Measurements from ENCODE around the gene LOC128125822.

The LOC128125822 gene

DNA sequence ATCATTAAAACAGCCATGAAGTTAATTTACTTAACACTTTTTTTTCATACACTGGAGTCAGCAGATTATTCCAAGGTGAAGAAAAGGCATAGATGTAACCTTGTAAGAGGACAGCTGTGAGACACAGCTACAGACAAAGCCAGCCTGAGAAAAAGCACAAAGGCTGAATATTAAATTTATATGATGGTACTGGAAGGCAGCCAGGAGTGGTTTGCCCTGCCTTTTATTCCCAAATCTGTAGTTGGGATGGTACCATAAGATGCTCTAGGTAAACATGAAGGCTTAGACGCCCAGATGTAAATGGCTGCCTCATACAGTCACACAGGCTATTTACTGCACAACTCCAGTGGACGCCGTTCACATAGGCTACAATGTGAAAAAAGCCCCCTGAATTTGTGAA, 42.1 kb upstream of the LOC128125822 start:
- no peak overlapping the region for H3K4me3 ChIP-seq (ENCODE audit: low read depth, low read length)
- no peak for DNase-seq (ENCODE audit: low read depth)
- TF ChIP-seq CTCF (conservative IDR thresholded peaks at IDR 0.05; ENCODE audit: low read depth, low read length), result no peak

- DNase-seq (ENCODE audit: low read depth), result no peak
- TF ChIP-seq CTCF (conservative IDR thresholded peaks at IDR 0.05; ENCODE audit: low read depth, low read length), result no peak
- no peak overlapping the region for H3K4me3 ChIP-seq (ENCODE audit: low read depth, low read length)
Measured at GRCh38 chr6:63530991-63531390, 41.3 kb upstream of the LOC128125822 start.

GRCh38 chr6:63533026-63533425, 39.3 kb upstream of the LOC128125822 start:
- TF ChIP-seq CTCF (conservative IDR thresholded peaks at IDR 0.05; ENCODE audit: low read depth, low read length), result no peak
- no peak overlapping the region for H3K4me3 ChIP-seq (ENCODE audit: low read depth, low read length)
- no peak for DNase-seq (ENCODE audit: low read depth)

GRCh38 chr6:63533952-63534351, 38.3 kb upstream of the LOC128125822 start:
- no peak for TF ChIP-seq CTCF (conservative IDR thresholded peaks at IDR 0.05; ENCODE audit: low read depth, low read length)
- DNase-seq (ENCODE audit: low read depth), result no peak

GRCh38 chr6:63537201-63537958, 34.9 kb upstream of the LOC128125822 start:
- DNase-seq (ENCODE audit: low read depth), result peak; percentile 22
- no peak for TF ChIP-seq CTCF (conservative IDR thresholded peaks at IDR 0.05; ENCODE audit: low read depth, low read length)
- no peak overlapping the region for H3K4me3 ChIP-seq (ENCODE audit: low read depth, low read length)

More at GRCh38 chr6:63533952-63534351, 38.3 kb upstream of the LOC128125822 start:
- no peak overlapping the region for H3K4me3 ChIP-seq (ENCODE audit: low read depth, low read length)

- no peak for DNase-seq (ENCODE audit: low read depth)
- no peak for TF ChIP-seq CTCF (conservative IDR thresholded peaks at IDR 0.05; ENCODE audit: low read depth, low read length)
- H3K4me3 ChIP-seq (ENCODE audit: low read depth, low read length), result no peak overlapping the region
Measured at GRCh38 chr6:63537959-63538300, 34.4 kb upstream of the LOC128125822 start.

DNA sequence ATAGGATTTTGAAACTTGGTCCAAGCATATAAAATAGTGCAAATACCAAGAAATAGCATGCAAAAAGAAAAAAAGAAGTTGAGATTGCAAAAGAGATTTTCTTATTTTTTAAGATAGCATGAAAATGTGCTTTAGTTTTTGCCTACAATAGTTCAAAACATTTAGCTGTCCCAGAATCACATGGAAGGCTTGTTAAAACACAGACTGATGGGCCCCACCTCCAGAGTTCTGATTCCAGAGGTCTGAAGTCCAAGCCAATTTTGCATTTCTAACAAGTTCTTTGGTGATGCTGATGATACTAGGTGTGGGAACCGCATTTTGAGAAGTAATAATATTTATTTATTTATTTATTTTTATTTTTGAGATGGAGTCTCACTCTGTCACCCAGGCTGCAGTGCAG, 33.7 kb upstream of the LOC128125822 start:
- DNase-seq (ENCODE audit: low read depth), result no peak
- no peak overlapping the region for H3K4me3 ChIP-seq (ENCODE audit: low read depth, low read length)
- no peak for TF ChIP-seq CTCF (conservative IDR thresholded peaks at IDR 0.05; ENCODE audit: low read depth, low read length)

All from choroid plexus epithelial cell (primary cell).